Measurements from ENCODE around the gene ULK4.

DNA sequence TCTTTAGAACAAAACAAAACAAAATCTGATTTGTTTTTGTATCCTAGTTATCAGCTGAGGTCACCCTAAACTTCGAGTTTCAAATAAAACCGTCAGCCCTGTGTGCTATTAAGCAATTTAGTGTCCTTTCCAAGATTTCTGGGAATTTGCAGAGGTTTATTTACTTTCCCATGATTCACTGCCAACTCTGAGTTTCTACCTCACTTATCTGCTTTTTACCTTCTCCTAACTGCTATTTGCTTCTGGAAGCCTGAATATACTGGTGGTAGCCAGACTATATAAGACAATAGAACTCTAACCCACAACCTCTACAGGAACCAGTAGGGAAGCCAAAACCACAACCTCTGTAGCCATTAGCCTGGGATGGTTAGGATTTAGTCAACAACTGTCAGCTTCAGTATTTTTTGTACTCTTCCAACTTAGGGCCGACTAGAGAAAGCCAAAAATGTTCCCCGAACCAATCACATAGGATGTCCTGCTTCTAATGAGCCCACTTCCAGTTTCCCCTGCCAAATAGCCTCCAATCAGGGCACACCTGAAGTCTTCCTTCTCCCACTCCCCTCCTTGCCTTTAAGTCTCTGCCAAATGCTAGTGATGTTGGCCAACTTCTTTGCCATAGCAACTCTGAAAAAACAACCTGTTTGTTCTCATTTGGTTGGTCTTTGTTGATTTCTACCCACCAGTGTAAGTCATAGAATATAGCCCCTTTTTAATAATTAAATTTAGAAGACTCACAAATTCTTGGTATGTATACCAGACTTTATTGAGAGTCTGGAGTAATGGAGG is 273.1 kb downstream of the ULK4 start:
- TF ChIP-seq, protein P1, sequence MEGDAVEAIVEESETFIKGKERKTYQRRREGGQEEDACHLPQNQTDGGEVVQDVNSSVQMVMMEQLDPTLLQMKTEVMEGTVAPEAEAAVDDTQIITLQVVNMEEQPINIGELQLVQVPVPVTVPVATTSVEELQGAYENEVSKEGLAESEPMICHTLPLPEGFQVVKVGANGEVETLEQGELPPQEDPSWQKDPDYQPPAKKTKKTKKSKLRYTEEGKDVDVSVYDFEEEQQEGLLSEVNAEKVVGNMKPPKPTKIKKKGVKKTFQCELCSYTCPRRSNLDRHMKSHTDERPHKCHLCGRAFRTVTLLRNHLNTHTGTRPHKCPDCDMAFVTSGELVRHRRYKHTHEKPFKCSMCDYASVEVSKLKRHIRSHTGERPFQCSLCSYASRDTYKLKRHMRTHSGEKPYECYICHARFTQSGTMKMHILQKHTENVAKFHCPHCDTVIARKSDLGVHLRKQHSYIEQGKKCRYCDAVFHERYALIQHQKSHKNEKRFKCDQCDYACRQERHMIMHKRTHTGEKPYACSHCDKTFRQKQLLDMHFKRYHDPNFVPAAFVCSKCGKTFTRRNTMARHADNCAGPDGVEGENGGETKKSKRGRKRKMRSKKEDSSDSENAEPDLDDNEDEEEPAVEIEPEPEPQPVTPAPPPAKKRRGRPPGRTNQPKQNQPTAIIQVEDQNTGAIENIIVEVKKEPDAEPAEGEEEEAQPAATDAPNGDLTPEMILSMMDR (IDR thresholded peaks at IDR 0.05; ENCODE audit: low read depth, low read length): no peak
- TF ChIP-seq EZH2phosphoT487 (IDR thresholded peaks at IDR 0.05; ENCODE audit: low read depth): no peak

Measured in OCI-LY3 (cell line).